GM06990 (cell line): ENCODE results near the gene SPATA19.

Source experiments
- DNase-seq: peaks from one replicate; pipeline ENCODE4 v3.0.0-alpha.2; 2011; ENCODE audit not compliant: insufficient read length; ENCODE audit errors: extremely low read depth
- H3K27me3 ChIP-seq: replicated peaks from 2 replicates; pipeline ENCODE4 v1.6.0; 2011; ENCODE audit warnings: low read length; ENCODE audit not compliant: control insufficient read depth, insufficient read depth
- H3K36me3 ChIP-seq: 2 replicates; pipeline ENCODE4 v1.5.1; 2011; ENCODE audit warnings: low read length; ENCODE audit not compliant: control insufficient read depth, insufficient read depth
- H3K4me3 ChIP-seq: replicated peaks from 2 replicates; pipeline ENCODE4 v1.5.1; 2011; ENCODE audit warnings: low read depth, mild to moderate bottlenecking, control low read depth, low read length
- TF ChIP-seq, protein P1 (sequence below): IDR thresholded peaks from 2 replicates; pipeline ENCODE4 v1.5.1; 2011; ENCODE audit warnings: low read length, control low read depth, mild to moderate bottlenecking, inconsistent platforms; ENCODE audit not compliant: insufficient read depth, poor library complexity, severe bottlenecking

Gene SPATA19

DNA sequence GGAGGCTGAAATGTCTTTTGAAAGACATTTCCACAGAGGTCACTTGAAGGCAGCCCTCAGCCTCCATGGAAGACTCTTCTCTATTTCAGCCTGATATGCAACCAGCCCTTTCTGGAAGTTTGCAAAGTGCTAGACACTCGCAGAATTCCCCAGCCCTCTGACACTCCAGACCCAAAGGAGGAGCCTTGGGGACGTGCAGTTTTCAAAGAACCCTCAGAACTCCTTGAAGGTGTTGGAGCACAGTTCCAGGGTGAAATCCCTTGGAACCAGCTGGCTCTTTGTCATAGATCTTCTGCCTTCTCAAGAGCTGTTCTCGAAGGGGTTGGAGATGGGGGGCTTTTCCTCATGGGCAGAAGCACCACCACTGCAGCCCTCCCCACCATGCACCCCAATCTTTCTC lies 19.6 kb downstream of the SPATA19 start:
- Histone ChIP-seq H3K4me3 (no peak overlapping the region), H3K27me3 (no peaks in the 10 kb centered on the region; the same call in 1 of the 2 replicates), H3K36me3 (no peaks in the 10 kb centered on the region)
- DNase-seq, result no peak
- TF ChIP-seq, protein P1, sequence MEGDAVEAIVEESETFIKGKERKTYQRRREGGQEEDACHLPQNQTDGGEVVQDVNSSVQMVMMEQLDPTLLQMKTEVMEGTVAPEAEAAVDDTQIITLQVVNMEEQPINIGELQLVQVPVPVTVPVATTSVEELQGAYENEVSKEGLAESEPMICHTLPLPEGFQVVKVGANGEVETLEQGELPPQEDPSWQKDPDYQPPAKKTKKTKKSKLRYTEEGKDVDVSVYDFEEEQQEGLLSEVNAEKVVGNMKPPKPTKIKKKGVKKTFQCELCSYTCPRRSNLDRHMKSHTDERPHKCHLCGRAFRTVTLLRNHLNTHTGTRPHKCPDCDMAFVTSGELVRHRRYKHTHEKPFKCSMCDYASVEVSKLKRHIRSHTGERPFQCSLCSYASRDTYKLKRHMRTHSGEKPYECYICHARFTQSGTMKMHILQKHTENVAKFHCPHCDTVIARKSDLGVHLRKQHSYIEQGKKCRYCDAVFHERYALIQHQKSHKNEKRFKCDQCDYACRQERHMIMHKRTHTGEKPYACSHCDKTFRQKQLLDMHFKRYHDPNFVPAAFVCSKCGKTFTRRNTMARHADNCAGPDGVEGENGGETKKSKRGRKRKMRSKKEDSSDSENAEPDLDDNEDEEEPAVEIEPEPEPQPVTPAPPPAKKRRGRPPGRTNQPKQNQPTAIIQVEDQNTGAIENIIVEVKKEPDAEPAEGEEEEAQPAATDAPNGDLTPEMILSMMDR, result no peak

DNA sequence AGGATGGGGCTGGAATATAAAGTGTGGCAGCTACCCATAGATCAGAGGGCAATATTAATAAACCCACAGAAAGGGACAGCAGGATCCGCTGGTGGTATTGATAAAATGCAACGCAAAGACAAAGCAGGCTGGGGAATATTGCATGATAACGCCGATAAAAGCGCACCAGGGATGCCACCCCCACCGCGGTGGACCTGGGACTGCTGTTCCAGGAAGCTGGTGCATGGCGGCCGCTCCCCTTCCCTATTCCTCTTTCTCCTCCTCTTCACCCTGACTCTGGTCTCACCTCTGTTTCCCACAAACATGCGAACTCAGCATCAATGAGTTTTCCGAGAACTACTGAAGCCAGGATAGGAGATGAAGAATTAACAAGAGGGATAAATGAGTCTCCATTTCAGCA lies 20.2 kb downstream of the SPATA19 start:
- no peaks in the 10 kb centered on the region for H3K36me3 ChIP-seq

DNA sequence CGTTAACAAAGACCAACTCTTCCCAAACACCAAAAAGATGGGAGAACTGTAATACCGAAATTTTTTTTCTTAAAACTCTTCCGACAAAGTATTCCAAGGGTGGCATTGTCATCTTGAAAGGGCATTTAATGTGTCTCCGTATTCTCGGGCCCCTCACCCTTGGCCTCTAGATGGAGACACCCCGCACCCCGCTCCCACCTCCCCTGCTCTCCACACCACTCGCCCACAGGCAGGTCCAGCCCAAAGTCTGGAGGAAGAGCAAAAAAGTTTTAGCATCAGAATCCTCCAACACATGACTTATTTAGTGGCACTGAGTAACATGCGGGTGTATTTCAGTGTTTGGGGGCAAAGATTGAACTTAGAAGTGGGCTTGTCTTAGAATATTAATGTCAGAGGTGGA lies 20.7 kb downstream of the SPATA19 start:
- peaks cover 1% of the 10 kb centered on the region for H3K27me3 ChIP-seq
- TF ChIP-seq, protein P1, result no peak
- no peak for DNase-seq
- no peak overlapping the region for H3K4me3 ChIP-seq
- no peaks in the 10 kb centered on the region for H3K36me3 ChIP-seq

More for the DNA sequence above, 20.2 kb downstream of the SPATA19 start:
- DNase-seq, result no peak
- H3K27me3 ChIP-seq, result no peaks in the 10 kb centered on the region; the same call in none of the 2 replicates
- TF ChIP-seq, protein P1, result no peak
- H3K4me3 ChIP-seq, result no peak overlapping the region

DNA sequence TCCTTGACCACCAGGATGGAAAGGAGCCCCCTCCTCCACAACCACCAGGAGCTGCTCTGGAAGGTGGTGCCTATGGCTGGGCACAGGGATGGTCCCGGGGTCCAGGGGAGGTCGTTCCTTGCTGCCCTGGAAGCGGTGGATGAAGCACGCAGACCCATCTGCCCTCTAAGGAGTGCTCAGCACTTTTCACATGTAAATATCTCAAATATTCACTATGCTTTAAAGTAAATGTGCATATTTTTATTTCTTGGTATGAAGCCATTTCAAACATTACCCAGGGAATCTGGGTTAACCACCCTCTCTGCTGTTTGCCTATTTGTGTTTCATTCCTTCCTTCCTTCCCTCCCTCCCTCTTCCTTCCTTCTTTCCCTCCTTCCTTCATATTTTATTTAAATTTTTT lies 21.7 kb downstream of the SPATA19 start:
- peaks cover 1% of the 10 kb centered on the region for H3K27me3 ChIP-seq
- TF ChIP-seq, protein P1, result no peak
- H3K36me3 ChIP-seq, result no peaks in the 10 kb centered on the region
- H3K4me3 ChIP-seq, result no peak overlapping the region
- no peak for DNase-seq

DNA sequence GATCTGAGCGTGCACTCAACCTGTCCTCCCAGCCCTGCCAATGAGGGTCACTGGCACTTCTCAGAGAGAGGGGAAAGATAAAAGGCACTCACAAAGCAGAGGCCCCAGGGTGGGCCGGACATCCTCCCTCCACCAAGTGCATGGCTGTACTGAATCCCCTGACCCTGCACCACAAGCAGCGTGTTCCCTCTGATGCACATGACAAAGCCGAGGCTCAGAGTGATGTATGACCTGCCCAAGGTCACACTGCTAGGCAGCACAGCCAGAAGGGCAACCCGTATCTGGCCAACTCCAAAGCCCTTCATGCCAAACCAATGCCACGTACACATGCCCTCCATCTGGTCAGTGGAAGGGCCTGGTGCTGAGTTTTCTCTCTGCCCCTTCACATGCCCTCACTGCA lies 22.1 kb downstream of the SPATA19 start:
- DNase-seq, result no peak
- TF ChIP-seq, protein P1, result no peak
- H3K36me3 ChIP-seq, result no peaks in the 10 kb centered on the region
- H3K27me3 ChIP-seq, result peaks cover 1% of the 10 kb centered on the region
- no peak overlapping the region for H3K4me3 ChIP-seq

DNA sequence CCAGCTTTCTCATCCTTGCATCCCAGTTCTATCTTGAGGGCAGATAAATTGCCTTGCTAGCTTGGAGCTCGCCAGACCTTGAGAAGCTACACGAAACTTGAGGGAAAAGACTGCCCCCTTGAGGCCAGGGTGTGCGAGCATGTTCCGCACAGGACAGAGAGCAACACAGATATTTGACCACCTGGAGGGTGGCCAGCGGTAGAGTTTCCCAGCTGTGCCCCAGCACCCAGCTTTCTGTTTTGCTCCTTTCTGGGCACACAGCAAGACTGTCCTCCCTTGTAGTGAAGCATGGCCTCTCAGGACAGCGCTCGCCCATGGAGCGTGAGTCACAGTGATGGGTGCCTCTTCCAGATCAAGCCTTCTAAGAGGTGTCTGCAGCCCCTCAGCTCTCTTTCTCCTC lies 23.5 kb downstream of the SPATA19 start:
- Histone ChIP-seq H3K27me3 (peaks cover 1% of the 10 kb centered on the region), H3K4me3 (no peak overlapping the region), H3K36me3 (no peaks in the 10 kb centered on the region)
- TF ChIP-seq, protein P1, result peak; percentile 82
- no peak for DNase-seq
